GM18520 (cell line): Measurements from ENCODE around the gene PRPS2.

Experiments
- ATAC-seq: cut with Tn5 transposase; IDR thresholded peaks from one replicate; pipeline ENCODE4 v1.9.1; 2021; ENCODE audit not compliant: unreplicated experiment

The PRPS2 gene

GRCh38 chrX:12814420-12814819 is 23.2 kb downstream of the PRPS2 start:
- no peak for ATAC-seq

- no peak for ATAC-seq
Observed at GRCh38 chrX:12817528-12817927, 26.3 kb downstream of the PRPS2 start.

- ATAC-seq: no peak
Observed at GRCh38 chrX:12819222-12819621, 28.0 kb downstream of the PRPS2 start.

- ATAC-seq: no peak
Observed at GRCh38 chrX:12820737-12821136, 29.5 kb downstream of the PRPS2 start.

- no peak for ATAC-seq
Observed at GRCh38 chrX:12824944-12825343, 33.7 kb downstream of the PRPS2 start.

GRCh38 chrX:12825801-12826200 is 34.6 kb downstream of the PRPS2 start:
- no peak for ATAC-seq

- ATAC-seq: no peak
Observed at GRCh38 chrX:12843061-12843667, 52.0 kb downstream of the PRPS2 start.

- peak; percentile 80 for ATAC-seq
Observed at GRCh38 chrX:12843668-12844279, 52.6 kb downstream of the PRPS2 start.

GRCh38 chrX:12844319-12844718 is 53.1 kb downstream of the PRPS2 start:
- ATAC-seq: no peak

- ATAC-seq: no peak
Observed at GRCh38 chrX:12865359-12865758, 74.1 kb downstream of the PRPS2 start.

GRCh38 chrX:12866451-12867377 is 75.5 kb downstream of the PRPS2 start, which contains the start of gene TLR7:
Gene TLR7 (plus strand): TSS chrX:12867072. CDS start chrX:12867579, 507 bp downstream.
- ATAC-seq: no peak

GRCh38 chrX:12867685-12868084 is 76.5 kb downstream of the PRPS2 start:
- no peak for ATAC-seq

GRCh38 chrX:12868747-12869146 is 77.5 kb downstream of the PRPS2 start:
- peak; percentile 67 for ATAC-seq

GRCh38 chrX:12871257-12871656 is 80.0 kb downstream of the PRPS2 start:
- ATAC-seq: no peak

GRCh38 chrX:12872741-12873140 is 81.5 kb downstream of the PRPS2 start:
- no peak for ATAC-seq
